HepG2 (cell line): ENCODE results near the gene SELPLG. TPM values are rescaled to one million over a fixed set of nuclear protein-coding genes. Genes with fewer than 3 reads are reported as not detected.

Experiments used
- ATAC-seq: fragments of 200-7000 bp; cut with Tn5 transposase; 3 replicates; pipeline ENCODE4 v1.9.1; 2020; ENCODE audit warnings: mild to moderate bottlenecking, moderate library complexity
- BruUV-seq: library from RNA; stranded (reverse); fragments of 400-500 nt; replicated peaks from 2 replicates; lab custom pipeline; 2021; lab: Mats Ljungman, UMichigan
- CTCF ChIA-PET: fragments of 300-600 bp; formaldehyde crosslinking; extraction: SDS; loops from one replicate; lab custom pipeline; 2021; ENCODE audit warnings: low total read pairs, inconsistent platforms, low intra/inter-chr PET ratio; lab: Yijun Ruan, JAX
- POLR2A ChIA-PET: fragments of 350-600 bp; sonication (Branson Sonifier 250); formaldehyde crosslinking; loops from one replicate; lab custom pipeline; 2020; ENCODE audit warnings: antibody characterized with exemption, inconsistent platforms; lab: Yijun Ruan, JAX
- DNase-seq: peaks from one replicate; pipeline ENCODE4 v3.0.0-alpha.2; 2015; ENCODE audit warnings: low spot score
- FAIRE-seq: peaks from 3 replicates; lab custom pipeline; 2011; peaks lifted over from hg19 to GRCh38; lab: Jason Lieb, UNC
- H2AFZ ChIP-seq: one replicate; pipeline ENCODE4 v1.6.1; 2011; ENCODE audit warnings: low read length, inconsistent platforms
- H3K27ac ChIP-seq: fragments of 300-600 bp; 3 replicates; pipeline ENCODE4 v1.8.0; 2011; ENCODE audit warnings: mixed run types, mild to moderate bottlenecking, mixed read lengths, low read length, inconsistent platforms; ENCODE audit not compliant: insufficient read depth; ENCODE audit errors: extremely low read length
- H3K27me3 ChIP-seq, 2 experiments: fragments of 200-600 bp in 1 of 2; 2 replicates in 1 of 2; 3 replicates in 1 of 2; pipeline versions ENCODE4 v1.6.0 to v1.8.0; 2011; ENCODE audit warnings: low read length in 2 of 2, mild to moderate bottlenecking in 2 of 2, moderate library complexity in 2 of 2, inconsistent platforms in 1 of 2; ENCODE audit not compliant: insufficient read depth in 2 of 2, control insufficient read depth in 1 of 2
- H3K36me3 ChIP-seq, 2 experiments: fragments of 200-600 bp in 1 of 2; replicated peaks in 1 of 2; 2 replicates in 1 of 2; 3 replicates in 1 of 2; pipeline versions ENCODE4 v1.5.1 to v1.8.0; 2011; ENCODE audit warnings: low read length in 2 of 2, inconsistent platforms in 1 of 2; ENCODE audit not compliant: insufficient read depth in 2 of 2, control insufficient read depth in 1 of 2
- H3K4me1 ChIP-seq: 2 replicates; pipeline ENCODE4 v1.5.1; 2012; ENCODE audit warnings: low read length, inconsistent platforms; ENCODE audit not compliant: insufficient read depth
- H3K4me2 ChIP-seq: 2 replicates; pipeline ENCODE4 v1.6.0; 2011; ENCODE audit warnings: low read depth, low read length, inconsistent platforms
- H3K4me3 ChIP-seq, 3 experiments: fragments of 200-600 bp in 1 of 3; sonication (generic), shearing (Covaris generic) in 1 of 3; replicated peaks in 1 of 3; 2 replicates each; pipeline ENCODE4 v1.5.1; 2011 to 2016; ENCODE audit warnings: low read length in 3 of 3, inconsistent platforms in 2 of 3, low read depth in 2 of 3, mild to moderate bottlenecking in 2 of 3, control low read depth in 1 of 3, mixed read lengths in 1 of 3; ENCODE audit not compliant: insufficient read depth in 1 of 3
- H3K79me2 ChIP-seq: one replicate; pipeline ENCODE4 v1.6.1; 2011; ENCODE audit warnings: low read length, inconsistent platforms; ENCODE audit not compliant: insufficient read depth
- H3K9ac ChIP-seq: 2 replicates; pipeline ENCODE4 v1.6.0; 2011; ENCODE audit warnings: mild to moderate bottlenecking, low read depth, low read length, inconsistent platforms; ENCODE audit not compliant: insufficient read depth
- H3K9me3 ChIP-seq: 2 replicates; pipeline ENCODE4 v1.5.1; 2012; ENCODE audit warnings: mild to moderate bottlenecking, low read length
- H4K20me1 ChIP-seq: 2 replicates; pipeline ENCODE4 v1.6.0; 2011; ENCODE audit warnings: inconsistent platforms, mild to moderate bottlenecking, low read length, moderate library complexity; ENCODE audit not compliant: insufficient read depth
- ATAD3A ChIP-seq: sonication (generic); formaldehyde crosslinking; IDR thresholded peaks from 2 replicates; pipeline ENCODE4 v1.4.0; 2020; ENCODE audit warnings: missing genetic modification reagents
- ATRX ChIP-seq: sonication (generic); formaldehyde crosslinking; IDR thresholded peaks from 2 replicates; pipeline ENCODE4 v1.4.0; 2020; ENCODE audit warnings: missing genetic modification reagents, borderline replicate concordance
- FOXK1 ChIP-seq: sonication (generic); formaldehyde crosslinking; IDR thresholded peaks from 2 replicates; pipeline ENCODE4 v1.4.0; 2020; ENCODE audit warnings: low read depth, missing genetic modification reagents, borderline replicate concordance
- MIER3 ChIP-seq: IDR thresholded peaks from 2 replicates; pipeline ENCODE4 v1.6.1; 2016; ENCODE audit warnings: missing compliant biosample characterization, borderline replicate concordance
- SALL2 ChIP-seq: sonication (generic); formaldehyde crosslinking; IDR thresholded peaks from 2 replicates; pipeline ENCODE4 v1.8.1; 2023; ENCODE audit warnings: mild to moderate bottlenecking, missing genetic modification reagents, inconsistent platforms
- TARDBP ChIP-seq: sonication (generic); formaldehyde crosslinking; IDR thresholded peaks from 2 replicates; pipeline ENCODE4 v1.8.0; 2022; ENCODE audit warnings: mild to moderate bottlenecking, missing genetic modification reagents
- ZNF10 ChIP-seq: sonication (generic); formaldehyde crosslinking; IDR thresholded peaks from 2 replicates; pipeline ENCODE4 v1.4.0; 2020; ENCODE audit warnings: mild to moderate bottlenecking, low read depth, missing genetic modification reagents, borderline replicate concordance
- ZNF773 ChIP-seq: sonication (generic); formaldehyde crosslinking; IDR thresholded peaks from 2 replicates; pipeline ENCODE4 v1.4.0; 2020; ENCODE audit warnings: missing genetic modification reagents, borderline replicate concordance
- ZNF790 ChIP-seq: sonication (generic); formaldehyde crosslinking; IDR thresholded peaks from 2 replicates; pipeline ENCODE4 v1.8.0; 2022; ENCODE audit warnings: missing genetic modification reagents, mild to moderate bottlenecking, borderline replicate concordance
- WGBS: methylation state at CpG from one replicate; pipeline ENCODE4 v1.1.6; 2017; ENCODE audit warnings: low lambda C conversion rate; 5-methylcytosine and 5-hydroxymethylcytosine counted together
- in situ Hi-C: cut with HindIII; loops from 2 replicates; pipeline ENCODE4 v1.10.0; 2017; ENCODE audit warnings: low pct_unique_long_range_greater_than_20kb; ENCODE audit not compliant: extremely low pct_ligation_motif_present
- intact Hi-C: fragments of 100-400 bp; cut with micrococcal nuclease; formaldehyde crosslinking; loops from one replicate; pipeline ENCODE4 v1.10.0; 2022; ENCODE audit not compliant: unreplicated experiment
- polyA plus RNA-seq, 8 experiments: library from polyadenylated mRNA; depleted of rRNA in 3 of 8; stranded (reverse) in 7 of 8; unstranded in 1 of 8; fragments of >200 nt; fragmentation: Illumina TruSeq in 4 of 8; extraction: Trizol in 4 of 8; gene quantifications; 2 replicates each; pipeline versions ENCODE4 v1.2.1 to v1.2.3, GENCODE V29; 2011 to 2016; ENCODE audit warnings: low read depth in 4 of 8, missing spikeins in 1 of 8, mixed read lengths in 1 of 8; ENCODE audit not compliant: insufficient read depth in 1 of 8
- total RNA-seq, 5 experiments: library from RNA; depleted of rRNA; stranded (reverse); fragments of >200 nt; fragmentation: Illumina TruSeq; extraction: Trizol; gene quantifications; 2 replicates each; pipeline ENCODE4 v1.2.3, GENCODE V29; 2016; ENCODE audit warnings: low read depth in 1 of 5
- TF ChIP-seq, protein P1 (sequence below): sonication (generic); formaldehyde crosslinking; IDR thresholded peaks from 2 replicates; pipeline ENCODE4 v1.4.0; 2020; ENCODE audit warnings: missing genetic modification reagents, borderline replicate concordance
- TF ChIP-seq, protein P2 (sequence below): sonication (generic); formaldehyde crosslinking; conservative IDR thresholded peaks from 2 replicates; pipeline ENCODE4 v1.5.0; 2020; ENCODE audit warnings: missing genetic modification reagents
- TF ChIP-seq, protein P3 (sequence below): sonication (generic); formaldehyde crosslinking; IDR thresholded peaks from 2 replicates; pipeline ENCODE4 v1.5.0; 2020; ENCODE audit warnings: missing genetic modification reagents

SELPLG gene
- total and polyA plus RNA-seq, 2 of the 13 experiments (the other 11 are each of a cell fraction or from before 2014, with no cell fraction given) = 0.12 TPM; not detected in 1

GRCh38 chr12:108589840-108590229, 43.9 kb downstream of the SELPLG start:
- intact Hi-C loops = no loop called here
- POLR2A ChIA-PET = no interaction called here
- no peak for FAIRE-seq

More at GRCh38 chr12:108589840-108590229, 43.9 kb downstream of the SELPLG start:
- no peak for ATAC-seq
- in situ Hi-C loops = no loop called here
- 0 out of 2 replicates have a peak, but pooled peaks cover 8% of the 10 kb centered on the region for H3K4me1 ChIP-seq
- H3K4me2 ChIP-seq = no peak overlapping the region
- H3K79me2 ChIP-seq = no peaks in the 10 kb centered on the region
- H3K27me3 ChIP-seq = peaks cover 6 to 35% of the 10 kb centered on the region in 2 experiments
- no peaks in the 10 kb centered on the region for H3K9me3 ChIP-seq
- CTCF ChIA-PET = no interaction called here
- no peak for TF ChIP-seq SALL2 (CRISPR knock-in tag)
- TF ChIP-seq ATAD3A (CRISPR knock-in tag) = no peak
- no peak for TF ChIP-seq ATRX (CRISPR knock-in tag)
- TF ChIP-seq, protein P1, sequence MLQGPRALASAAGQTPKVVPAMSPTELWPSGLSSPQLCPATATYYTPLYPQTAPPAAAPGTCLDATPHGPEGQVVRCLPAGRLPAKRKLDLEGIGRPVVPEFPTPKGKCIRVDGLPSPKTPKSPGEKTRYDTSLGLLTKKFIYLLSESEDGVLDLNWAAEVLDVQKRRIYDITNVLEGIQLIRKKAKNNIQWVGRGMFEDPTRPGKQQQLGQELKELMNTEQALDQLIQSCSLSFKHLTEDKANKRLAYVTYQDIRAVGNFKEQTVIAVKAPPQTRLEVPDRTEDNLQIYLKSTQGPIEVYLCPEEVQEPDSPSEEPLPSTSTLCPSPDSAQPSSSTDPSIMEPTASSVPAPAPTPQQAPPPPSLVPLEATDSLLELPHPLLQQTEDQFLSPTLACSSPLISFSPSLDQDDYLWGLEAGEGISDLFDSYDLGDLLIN (CRISPR knock-in tag) = no peak
- no peak for TF ChIP-seq ZNF790 (CRISPR knock-in tag)
- no peak for TF ChIP-seq ZNF10 (CRISPR knock-in tag)
- no peak for TF ChIP-seq TARDBP (CRISPR knock-in tag)
- no peak for TF ChIP-seq ZNF773 (CRISPR knock-in tag)
- TF ChIP-seq, protein P2, sequence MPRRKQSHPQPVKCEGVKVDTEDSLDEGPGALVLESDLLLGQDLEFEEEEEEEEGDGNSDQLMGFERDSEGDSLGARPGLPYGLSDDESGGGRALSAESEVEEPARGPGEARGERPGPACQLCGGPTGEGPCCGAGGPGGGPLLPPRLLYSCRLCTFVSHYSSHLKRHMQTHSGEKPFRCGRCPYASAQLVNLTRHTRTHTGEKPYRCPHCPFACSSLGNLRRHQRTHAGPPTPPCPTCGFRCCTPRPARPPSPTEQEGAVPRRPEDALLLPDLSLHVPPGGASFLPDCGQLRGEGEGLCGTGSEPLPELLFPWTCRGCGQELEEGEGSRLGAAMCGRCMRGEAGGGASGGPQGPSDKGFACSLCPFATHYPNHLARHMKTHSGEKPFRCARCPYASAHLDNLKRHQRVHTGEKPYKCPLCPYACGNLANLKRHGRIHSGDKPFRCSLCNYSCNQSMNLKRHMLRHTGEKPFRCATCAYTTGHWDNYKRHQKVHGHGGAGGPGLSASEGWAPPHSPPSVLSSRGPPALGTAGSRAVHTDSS (CRISPR knock-in tag) = no peak
- no peak for TF ChIP-seq FOXK1 (CRISPR knock-in tag)
- TF ChIP-seq, protein P3, sequence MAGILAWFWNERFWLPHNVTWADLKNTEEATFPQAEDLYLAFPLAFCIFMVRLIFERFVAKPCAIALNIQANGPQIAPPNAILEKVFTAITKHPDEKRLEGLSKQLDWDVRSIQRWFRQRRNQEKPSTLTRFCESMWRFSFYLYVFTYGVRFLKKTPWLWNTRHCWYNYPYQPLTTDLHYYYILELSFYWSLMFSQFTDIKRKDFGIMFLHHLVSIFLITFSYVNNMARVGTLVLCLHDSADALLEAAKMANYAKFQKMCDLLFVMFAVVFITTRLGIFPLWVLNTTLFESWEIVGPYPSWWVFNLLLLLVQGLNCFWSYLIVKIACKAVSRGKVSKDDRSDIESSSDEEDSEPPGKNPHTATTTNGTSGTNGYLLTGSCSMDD (CRISPR knock-in tag) = no peak
- no peak for TF ChIP-seq MIER3 (CRISPR knock-in tag)
- no peak overlapping the region for H3K9ac ChIP-seq
- H4K20me1 ChIP-seq = no peaks in the 10 kb centered on the region
- no peaks in the 10 kb centered on the region for H3K36me3 ChIP-seq
- WGBS = 23% methylated on average over 6 of the region's 7 CpGs
- H3K4me3 ChIP-seq = no peak overlapping the region
- no peak overlapping the region for H2AFZ ChIP-seq
- no peak overlapping the region for H3K27ac ChIP-seq
- DNase-seq = no peak
- no TSS peak for BruUV-seq
